Measurements from ENCODE around the gene SH3BGRL3. TPM values are rescaled to one million over a fixed set of nuclear protein-coding genes. Genes with fewer than 3 reads are reported as not detected.

The SH3BGRL3 gene
- total RNA-seq, 1 donor from 2014 or later = 12.8 TPM

- no peak for DNase-seq (ENCODE audit: low read depth)
These were observed 2.2 kb upstream of the SH3BGRL3 start for GRCh38 chr1:26277719-26278118.

- DNase-seq (ENCODE audit: low read depth) = no peak
These were observed 1.6 kb upstream of the SH3BGRL3 start for GRCh38 chr1:26278303-26278702.

GRCh38 chr1:26278724-26279455, 996 bp upstream of the SH3BGRL3 start:
- DNase-seq (ENCODE audit: low read depth) = peak; percentile 72

GRCh38 chr1:26280333-26281042, 602 bp downstream of the SH3BGRL3 start:
- DNase-seq (ENCODE audit: low read depth) = no peak

GRCh38 chr1:26281091-26281958, 1.4 kb downstream of the SH3BGRL3 start:
- no peak for DNase-seq (ENCODE audit: low read depth)

- DNase-seq (ENCODE audit: low read depth) = no peak
These were observed 2.1 kb downstream of the SH3BGRL3 start for GRCh38 chr1:26281971-26282370.

- DNase-seq (ENCODE audit: low read depth) = no peak
These were observed 2.6 kb downstream of the SH3BGRL3 start for GRCh38 chr1:26282401-26282918.

GRCh38 chr1:26283279-26283853, 3.5 kb downstream of the SH3BGRL3 start:
- no peak for DNase-seq (ENCODE audit: low read depth)

- DNase-seq (ENCODE audit: low read depth) = no peak
These were observed 4.1 kb downstream of the SH3BGRL3 start for GRCh38 chr1:26283871-26284596.

- peak; percentile 87 for DNase-seq (ENCODE audit: low read depth)
These were observed 4.9 kb downstream of the SH3BGRL3 start for GRCh38 chr1:26284597-26285347.

- no peak for DNase-seq (ENCODE audit: low read depth)
These were observed 5.6 kb downstream of the SH3BGRL3 start for GRCh38 chr1:26285366-26286063.

GRCh38 chr1:26286064-26286416, 6.2 kb downstream of the SH3BGRL3 start:
- no peak for DNase-seq (ENCODE audit: low read depth)

GRCh38 chr1:26287033-26287711, 7.3 kb downstream of the SH3BGRL3 start:
- DNase-seq (ENCODE audit: low read depth) = no peak

GRCh38 chr1:26287811-26288210, 7.9 kb downstream of the SH3BGRL3 start:
- DNase-seq (ENCODE audit: low read depth) = no peak

GRCh38 chr1:26288311-26288941, 8.5 kb downstream of the SH3BGRL3 start:
- DNase-seq (ENCODE audit: low read depth) = no peak

GRCh38 chr1:26289158-26290059, 9.5 kb downstream of the SH3BGRL3 start:
- DNase-seq (ENCODE audit: low read depth) = peak; percentile 36

GRCh38 chr1:26290122-26290881, 10.4 kb downstream of the SH3BGRL3 start:
- no peak for DNase-seq (ENCODE audit: low read depth)

Measured in renal cortical epithelial cell (primary cell).